GM19468 (cell line): ENCODE results near the gene B4GAT1.
"Not testable (repeated sequence)": the region's sequence is repeated elsewhere in the genome, so short reads cannot be mapped to it uniquely, and the experiment has no call there.

ENCODE experiments used
- ATAC-seq: cut with Tn5 transposase; IDR thresholded peaks from one replicate; pipeline ENCODE4 v1.9.1; 2021; ENCODE audit warnings: mild to moderate bottlenecking, moderate library complexity, moderate number of reproducible peaks; ENCODE audit not compliant: unreplicated experiment; ENCODE audit errors: extremely low read depth

Gene B4GAT1

DNA sequence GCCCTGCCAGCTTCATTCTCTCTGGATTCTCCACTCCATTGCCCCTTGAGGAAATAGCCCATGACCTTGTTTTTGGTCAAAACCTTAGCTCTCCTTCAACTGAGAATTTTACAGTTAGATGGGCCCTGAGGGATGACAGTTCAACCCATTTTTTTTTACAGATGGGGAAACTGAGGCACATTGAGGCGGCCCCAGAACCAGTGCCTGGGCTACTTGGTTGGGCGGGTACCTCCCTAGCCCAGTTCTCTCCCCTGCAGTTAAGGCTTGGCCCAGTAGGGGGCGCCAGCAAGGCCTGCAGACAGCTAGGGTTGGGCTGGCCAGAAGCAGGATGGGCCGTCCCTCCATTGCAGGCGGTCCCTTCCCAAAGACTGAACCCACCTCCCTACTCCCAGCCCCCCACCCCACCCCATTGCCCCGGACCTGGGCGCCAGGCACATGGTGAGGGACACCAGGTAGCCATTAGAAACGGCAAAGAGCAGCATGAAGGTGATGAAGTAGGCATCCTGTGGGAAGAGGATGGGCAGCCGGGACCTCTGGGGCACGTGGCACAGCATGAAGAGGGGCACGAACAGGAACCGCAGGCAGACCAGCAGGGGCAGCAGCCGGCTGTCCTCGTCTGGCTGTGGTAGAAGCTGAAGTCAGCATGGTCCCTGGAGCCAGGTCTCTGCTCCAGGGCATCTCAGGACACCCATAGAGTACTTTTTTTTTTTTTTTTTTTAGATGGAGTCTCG, 16.5 kb upstream of the B4GAT1 start:
- no peak for ATAC-seq

DNA sequence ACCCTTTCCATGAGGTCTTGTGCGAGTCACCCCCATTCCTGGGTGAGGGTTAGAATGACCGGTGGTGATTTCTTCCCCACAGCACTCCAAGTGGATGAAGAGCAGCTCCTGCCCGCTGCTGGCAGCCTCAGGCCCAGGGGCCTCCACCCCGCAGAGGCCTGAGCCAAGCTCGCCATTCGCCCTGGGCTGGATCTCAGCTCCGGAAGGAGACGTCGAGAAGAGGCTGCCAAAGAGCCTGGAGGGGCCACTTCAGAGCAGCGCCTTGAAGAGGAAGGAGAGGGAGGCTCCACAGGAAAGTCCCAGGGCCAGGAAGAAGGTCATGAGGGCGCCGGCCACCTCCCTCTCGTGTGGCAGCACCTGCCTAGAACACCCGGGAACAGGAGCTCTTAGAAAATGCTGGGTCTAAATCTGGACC, 15.8 kb upstream of the B4GAT1 start:
- ATAC-seq: no peak

DNA sequence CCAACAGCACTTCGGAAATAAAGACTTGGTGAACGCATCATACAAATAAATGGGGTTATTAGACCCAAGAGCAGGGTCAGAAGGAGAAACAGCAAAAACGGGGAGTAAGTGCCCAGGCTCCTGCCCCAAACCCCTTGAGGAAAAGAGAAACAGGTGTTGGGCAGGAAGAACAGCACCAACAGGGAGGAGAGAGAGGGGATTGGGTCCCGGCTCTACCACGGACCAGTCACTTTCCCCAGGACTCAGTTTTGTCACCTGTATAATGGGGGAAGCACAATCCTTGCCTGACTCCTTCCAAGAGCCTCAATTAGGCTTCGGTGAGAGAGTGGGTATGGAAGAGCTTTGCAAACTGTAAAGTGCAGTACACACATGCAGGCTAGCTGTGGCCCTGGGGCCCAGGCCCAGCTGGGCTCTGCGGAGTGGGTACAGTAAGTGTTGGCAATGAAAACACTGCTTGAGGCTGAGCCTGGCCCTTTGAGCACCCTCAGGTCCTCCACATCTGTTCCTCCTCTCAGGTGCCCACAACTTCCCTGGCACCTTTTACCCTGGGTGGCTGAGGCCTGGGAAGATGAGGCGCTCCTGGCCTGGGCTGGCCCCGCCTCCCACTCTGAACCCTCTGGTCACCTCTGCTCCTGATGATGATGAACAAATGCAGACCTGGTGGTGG, 15.2 kb upstream of the B4GAT1 start:
- no peak for ATAC-seq

DNA sequence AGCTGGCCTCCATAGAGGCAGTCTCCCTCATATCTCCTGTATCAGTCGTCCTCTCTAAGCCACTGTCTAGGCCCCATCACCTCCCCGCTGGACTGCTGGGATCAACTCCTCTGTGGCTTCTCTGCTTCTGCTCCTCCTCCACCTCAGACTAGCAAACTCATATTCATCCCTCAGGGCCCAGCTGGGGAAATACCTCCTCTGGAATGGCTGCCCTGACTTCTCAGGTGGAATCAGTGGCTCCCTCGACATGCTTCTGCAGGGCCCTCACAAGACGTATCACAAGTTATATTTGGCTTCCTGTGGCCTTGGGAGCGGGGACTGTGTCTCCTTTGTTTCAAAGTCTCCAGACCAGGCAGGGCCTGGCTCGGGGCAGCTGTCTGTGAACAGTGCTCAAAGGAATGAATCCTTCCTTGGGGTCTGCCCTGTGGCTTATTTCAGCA, 14.1 kb upstream of the B4GAT1 start:
- ATAC-seq: no peak

DNA sequence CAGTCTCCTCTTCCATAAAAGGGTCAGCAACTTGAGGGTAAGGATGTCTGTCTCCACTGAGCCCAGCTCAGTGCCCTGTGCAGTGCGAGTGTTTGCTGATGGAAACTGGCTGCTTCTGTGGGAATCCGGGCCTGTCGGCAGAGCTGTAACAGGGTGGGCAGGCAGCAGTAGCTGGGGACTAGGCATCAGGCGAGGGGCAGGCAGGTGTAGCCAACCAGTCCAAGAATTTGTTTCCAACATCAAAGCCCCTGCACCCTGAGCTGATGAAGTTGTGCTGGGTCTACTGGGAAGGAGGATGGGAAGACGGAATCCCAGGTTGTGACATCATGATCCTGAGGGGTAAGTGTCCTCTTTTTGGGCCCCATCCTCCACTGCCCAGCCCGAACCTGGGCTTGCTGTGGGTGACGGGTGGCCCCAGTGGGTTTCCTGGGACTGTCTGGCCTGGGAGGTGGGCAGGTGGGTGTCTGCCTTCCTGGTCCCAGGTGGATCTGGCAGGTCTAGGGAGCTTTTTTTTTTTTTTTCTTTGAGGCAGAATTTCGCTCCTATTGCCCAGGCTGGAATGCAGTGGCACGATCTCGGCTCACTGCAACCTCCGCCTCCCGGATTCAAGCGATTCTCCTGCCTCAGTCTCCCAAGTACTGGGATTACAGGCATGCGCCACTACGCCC, 13.1 kb upstream of the B4GAT1 start:
- ATAC-seq: no peak

DNA sequence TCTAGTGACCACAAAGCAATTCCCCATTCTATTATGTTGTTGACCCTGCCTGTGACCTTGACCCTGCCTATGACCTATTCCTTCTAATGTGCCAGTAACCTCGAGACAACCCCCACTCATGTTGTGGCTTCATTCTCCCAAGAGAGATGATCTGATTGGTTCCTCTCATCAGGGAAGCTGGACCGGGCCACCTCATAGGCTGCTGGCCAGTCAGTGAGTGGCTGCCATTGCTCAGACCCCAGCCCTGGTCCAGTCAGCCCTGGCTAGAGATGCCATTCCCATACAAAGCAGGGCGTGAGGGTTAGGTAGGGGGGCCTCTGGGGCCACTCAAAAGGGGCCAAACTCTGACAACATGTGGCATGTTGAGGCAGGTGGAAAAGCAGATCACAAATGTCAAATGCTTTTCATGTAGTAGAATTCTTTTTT, 12.2 kb upstream of the B4GAT1 start:
- no peak for ATAC-seq

DNA sequence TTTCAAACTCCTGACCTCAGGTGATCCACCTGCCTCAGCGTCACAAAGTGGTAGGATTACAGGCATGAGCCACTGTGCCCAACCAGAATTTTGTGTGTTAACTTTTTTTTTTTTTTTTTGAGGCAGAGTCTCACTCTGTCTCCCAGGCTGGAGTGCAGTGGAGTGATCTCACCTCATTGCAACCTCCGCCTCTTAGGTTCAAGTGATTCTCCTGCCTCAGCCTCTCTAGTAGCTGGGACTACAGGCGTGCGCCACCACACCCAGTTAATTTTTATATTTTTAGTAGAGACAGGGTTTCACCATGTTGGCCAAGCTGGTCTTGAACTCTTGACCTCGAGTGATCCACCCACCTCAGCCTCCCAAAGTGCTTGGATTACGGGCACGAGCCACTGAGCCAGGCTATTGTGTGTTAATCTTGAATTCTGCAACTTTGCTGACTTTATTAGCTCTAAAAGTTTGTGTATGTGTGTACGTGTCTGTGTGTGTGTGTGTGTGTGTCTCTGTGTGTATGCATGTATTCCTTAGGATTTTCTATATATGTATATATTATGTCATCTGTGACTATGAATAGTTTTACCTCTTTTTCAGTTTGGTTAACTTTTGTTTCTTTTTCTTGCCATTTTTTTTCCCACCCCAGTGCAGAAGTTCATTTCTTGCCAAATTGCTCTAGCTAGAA, 3.3 kb upstream of the B4GAT1 start:
- not testable (repeated sequence) for ATAC-seq

DNA sequence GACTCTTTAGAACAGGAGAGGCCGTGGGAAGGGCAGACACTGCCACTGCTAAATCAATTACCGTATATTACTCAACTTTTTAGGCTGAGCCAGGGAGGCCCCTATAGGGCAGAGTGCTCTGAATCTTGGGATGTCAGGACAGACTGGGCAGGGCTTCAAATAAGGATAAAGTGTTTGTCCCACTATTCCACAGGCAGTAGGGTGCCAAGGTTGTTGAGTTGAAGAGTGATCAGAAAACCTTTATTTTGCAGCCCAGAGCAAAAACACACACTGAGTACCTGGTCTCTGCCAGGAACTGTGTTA, 1.6 kb upstream of the B4GAT1 start:
- ATAC-seq: no peak

DNA sequence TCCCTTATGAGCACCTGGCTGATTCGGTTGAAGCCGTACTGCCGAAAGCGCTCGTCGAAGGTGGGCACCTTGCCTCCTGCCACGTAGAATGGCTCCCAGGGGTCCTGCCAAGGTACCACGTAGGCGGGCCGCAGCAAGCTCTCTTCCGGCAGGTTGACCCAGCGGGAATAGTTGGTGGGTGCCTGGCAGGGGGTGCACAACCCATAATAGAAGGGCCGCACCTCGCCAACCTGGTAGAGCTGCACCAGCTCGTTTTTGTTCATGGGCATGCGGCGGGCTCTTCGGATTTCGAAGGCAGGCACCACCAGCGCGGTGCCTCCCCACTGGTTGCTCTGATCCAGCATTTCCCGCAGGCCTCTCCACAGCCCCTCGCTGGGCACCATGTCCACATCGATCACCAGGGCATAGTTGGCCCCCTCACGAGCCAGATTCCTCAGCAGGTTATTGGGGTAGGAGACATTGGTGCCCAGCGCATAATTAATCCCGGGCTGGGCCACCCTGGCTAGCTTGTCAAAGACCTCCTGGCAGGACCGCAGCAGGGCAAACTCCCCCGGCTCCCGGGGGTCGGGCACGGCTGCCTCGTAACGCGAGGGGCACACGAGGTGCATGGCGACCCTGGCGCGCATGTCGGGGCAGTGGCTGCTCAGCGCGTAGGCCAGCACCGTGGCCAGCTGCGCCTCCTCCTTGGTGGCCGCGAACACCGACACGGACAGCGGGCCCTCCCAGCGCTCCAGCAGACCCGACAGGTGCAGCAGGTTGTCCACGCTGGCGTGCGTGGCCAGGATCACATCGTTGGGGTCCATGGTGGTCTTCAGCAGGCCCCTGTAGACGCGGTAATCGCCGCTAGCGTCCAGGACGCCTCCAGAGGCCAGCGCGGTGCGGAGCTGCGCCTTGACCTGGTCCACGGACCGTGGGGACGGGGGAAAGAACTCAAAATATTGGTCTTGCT, 679 bp downstream of the B4GAT1 start:
- no peak for ATAC-seq

DNA sequence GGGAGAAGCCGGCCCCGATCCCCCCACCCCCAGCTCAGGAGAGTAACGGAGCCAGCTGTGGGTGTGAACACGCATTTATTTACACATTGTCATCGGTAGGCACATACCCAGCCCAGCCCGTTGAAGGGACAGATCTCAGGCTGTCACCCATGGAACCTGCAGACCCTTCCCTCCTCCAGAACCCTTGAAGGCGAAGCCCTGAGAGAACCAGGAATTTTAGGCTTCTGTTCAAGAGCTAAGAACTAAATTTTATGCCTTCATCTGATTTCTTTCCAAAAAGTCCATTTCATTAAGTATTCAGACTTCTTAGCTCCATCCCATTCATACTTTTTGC, 2.1 kb downstream of the B4GAT1 start:
- ATAC-seq: no peak

DNA sequence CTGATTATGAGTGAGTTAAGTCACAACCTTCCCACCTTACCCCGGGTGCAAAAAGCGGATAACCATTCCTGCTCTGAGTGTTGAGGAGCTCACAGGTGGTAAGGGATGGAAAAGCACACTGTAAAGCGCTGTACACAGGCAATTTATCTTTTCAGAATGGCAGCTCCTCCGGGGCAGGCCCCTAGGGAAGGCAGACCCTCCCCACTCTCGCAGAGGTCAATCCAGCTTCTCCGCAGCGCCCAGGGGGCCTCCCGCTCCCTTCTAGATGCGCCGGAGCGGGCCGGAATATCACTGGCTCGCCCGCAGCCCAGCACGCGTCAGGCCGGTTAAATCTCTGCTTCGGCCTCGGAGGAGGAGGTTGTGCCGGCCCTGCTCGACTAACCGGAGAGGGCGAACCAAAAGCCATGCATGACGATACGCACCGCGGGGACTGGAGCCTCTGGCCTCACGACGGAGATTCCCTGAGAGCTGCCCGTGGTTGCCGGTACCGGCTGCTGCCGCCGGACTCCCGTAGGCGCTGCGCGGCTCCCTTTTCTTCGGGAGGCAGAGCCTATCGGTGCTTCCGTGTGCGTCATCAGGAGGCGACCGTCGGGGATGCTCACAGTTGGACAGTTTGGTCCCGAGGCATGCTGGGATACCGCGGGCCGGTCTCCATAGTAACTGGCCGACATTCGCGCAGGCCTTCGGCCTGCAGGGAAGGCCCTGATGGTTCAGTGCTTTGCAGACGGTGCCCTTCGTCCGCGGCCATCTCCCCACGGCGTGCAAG, 2.7 kb downstream of the B4GAT1 start, which contains the start of gene BRMS1:
TSS of gene BRMS1 (minus strand) at position 555 of the 766 bp plus-strand sequence. CDS start 2,870 bp downstream, outside the sequence.
- ATAC-seq: peak; percentile 48

DNA sequence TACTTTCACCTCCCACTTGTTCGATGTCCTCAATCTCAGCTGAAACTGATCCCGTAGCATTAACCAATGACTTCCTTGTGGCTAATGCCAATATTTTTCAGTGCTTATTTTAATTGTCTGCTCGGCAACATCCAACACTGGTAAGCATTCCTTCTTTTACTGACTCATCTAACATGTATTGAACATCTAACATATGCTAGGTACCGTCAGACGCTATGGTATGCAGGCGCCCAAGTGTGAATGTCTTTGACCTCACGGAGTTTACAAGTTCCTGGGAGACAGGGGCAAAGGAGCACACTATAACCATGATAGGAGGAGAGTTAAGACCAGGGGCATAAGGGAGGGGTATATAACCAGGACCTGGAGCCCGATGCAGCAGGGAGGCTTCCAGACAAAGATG, 4.3 kb downstream of the B4GAT1 start:
- ATAC-seq: no peak

DNA sequence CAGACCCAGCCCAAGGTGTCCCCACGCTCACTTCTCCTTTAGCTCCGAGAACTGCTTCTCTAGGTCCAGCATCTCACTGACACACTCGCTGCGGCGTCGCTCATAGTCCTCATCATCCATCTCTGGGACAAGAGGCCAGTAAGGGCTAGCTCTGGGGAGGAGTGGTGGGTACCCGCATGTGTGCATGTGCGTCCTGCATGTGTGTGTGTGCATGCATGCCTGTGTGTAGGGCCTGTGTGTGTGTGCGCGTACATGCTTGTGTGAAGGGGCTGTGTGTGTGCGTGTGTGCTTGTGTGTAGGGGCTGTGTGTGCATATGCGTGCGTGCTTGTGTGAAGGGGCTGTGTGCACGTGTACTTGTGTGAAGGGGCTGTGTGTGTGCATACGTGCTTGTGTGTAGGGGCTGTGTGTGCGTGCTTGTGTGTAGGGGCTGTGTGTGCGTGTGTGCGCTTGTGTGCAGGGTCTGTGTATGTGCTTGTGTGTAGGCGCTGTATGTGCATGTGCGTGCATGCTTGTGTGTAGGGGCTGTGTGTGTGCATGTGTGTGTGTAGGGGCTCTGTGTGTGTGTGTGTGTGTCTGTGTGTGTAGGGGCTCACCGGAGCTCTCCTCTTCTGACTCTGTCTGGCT, 5.8 kb downstream of the B4GAT1 start:
- no peak for ATAC-seq

DNA sequence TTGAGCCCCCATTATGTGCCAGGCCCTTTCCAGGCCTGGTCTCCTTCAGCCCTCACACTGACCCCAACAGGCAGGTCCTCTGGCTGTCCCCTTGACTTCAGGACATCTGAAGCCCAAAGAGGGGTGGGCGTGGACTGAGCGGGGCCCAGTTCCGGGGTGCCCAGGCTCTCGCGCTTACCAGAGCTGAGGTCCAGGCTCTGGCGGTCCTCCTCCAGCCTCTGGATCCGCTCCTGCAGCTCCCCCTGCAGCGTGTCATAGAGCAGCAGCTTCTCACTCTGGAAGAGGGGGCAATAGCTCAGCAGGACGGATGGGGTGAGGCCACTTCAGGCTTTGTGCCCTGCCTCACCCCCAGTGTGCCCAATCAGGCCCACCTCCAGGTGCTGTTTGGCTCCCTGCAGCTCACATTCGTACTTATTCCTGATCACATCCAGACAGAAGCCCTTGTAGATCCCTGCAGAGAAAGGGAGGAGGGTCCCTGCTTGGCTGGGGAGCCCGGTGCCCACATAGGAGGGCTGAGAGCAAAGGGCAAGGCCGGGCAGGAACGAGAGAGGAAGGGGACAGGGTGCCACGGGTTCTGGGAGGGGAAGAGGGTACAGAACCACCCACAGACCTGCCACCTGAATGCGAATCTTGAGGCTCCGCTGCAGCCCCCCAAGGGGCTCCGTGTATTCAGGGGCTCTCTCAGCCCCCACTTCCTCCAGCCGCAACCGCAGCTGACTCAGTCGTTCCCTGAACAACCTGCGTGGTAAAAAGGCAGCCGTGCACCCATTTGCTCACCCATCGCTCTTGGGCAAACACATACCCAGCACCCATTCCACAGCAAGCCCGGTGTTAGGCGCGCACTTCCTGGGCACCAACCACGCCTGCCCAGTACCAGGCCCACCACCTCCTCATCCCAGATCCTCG, 6.6 kb downstream of the B4GAT1 start:
- no peak for ATAC-seq

DNA sequence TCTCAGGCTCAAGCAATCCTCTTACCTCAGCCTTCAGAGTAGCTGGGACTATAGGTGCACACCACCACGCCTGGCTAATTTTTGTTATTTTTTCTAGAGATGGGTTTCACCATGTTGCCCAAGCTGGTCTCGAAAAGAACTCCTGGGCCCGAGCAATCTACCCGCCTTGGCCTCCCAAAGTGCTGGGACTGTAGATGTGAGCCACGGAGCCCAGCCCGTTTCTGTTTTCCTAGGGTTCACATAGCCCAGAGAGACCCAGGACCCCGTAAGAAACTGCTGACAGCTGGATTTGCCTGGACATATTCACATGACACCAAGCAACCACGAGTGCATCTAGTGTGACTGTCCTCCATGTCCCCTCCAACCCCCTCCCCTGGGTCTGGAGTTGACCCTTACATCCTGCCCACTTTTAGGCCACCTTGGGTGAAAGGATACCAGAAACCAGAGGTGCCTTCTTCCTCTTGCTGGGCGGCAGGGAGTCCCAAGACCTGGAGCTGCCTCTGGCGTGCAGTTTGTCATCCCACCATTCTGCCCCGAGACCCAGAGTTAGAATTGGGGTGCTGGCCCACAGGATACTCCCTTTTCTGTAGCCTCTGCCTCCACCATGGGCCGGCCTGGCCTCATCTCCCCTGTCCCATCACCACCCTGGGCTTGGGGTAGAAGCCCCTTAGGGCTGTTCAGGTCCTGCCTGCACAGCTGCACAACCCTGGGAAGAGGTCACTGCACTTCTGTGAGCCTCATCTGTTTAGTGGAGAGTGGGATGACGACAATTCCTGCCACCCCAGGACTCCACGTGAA, 7.5 kb downstream of the B4GAT1 start:
- no peak for ATAC-seq

DNA sequence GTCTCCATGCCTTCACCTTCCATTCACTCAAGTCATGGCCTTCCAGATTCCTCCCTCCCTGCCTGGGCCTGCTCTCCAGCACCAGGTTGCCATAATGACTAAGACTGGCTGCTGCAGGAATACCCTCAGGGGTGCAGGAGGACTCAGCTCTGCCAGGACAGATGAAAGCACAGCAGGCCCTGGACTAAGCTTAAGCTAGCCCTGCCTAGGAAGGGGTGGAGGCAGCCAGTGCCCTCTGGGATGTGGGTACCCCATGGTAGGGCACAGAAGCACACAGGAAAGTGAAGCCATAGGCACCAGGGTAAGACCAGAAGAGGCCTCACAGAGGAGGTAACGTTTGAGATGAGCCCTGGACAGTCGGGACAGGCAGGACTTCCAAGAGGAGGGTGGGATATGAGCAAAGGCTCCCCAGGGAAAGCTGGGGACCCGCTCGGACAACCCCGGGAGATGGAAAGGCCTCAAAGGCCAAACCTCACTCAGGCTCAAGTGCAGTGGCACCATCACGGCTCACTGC, 8.2 kb downstream of the B4GAT1 start:
- ATAC-seq: no peak
